HL-60 (cell line): ENCODE results near the gene TRAF1.

ENCODE experiments used
- DNase-seq, 2 experiments: peaks; one replicate each; pipeline ENCODE4 v3.0.0-alpha.2; 2010 to 2020; ENCODE audit warnings: low read depth in 1 of 2, low spot score in 1 of 2
- H3K27ac ChIP-seq: fragments of 250-450 bp; sonication (Bioruptor Pico); replicated peaks from 2 replicates; pipeline ENCODE4 v1.5.1; 2020; ENCODE audit warnings: mild to moderate bottlenecking, moderate library complexity
- H3K27me3 ChIP-seq: fragments of 250-450 bp; sonication (Bioruptor Pico); 2 replicates; pipeline ENCODE4 v1.5.1; 2021; ENCODE audit warnings: mild to moderate bottlenecking, moderate library complexity; ENCODE audit not compliant: insufficient read depth, poor library complexity, severe bottlenecking
- H3K4me3 ChIP-seq: replicated peaks from 2 replicates; pipeline ENCODE4 v1.5.1; 2011; ENCODE audit warnings: mild to moderate bottlenecking, control low read depth, low read length; ENCODE audit not compliant: insufficient read depth
- GABPA ChIP-seq: IDR thresholded peaks from 2 replicates; pipeline ENCODE4 v1.6.1; 2012; ENCODE audit warnings: low read depth
- POLR2AphosphoS5 ChIP-seq: IDR thresholded peaks from 2 replicates; pipeline ENCODE4 v1.6.1; 2012; ENCODE audit warnings: low read depth
- REST ChIP-seq: IDR thresholded peaks from 2 replicates; pipeline ENCODE4 v1.6.1; 2012; ENCODE audit warnings: low read depth; ENCODE audit not compliant: insufficient replicate concordance
- SPI1 ChIP-seq: IDR thresholded peaks from 2 replicates; pipeline ENCODE4 v1.6.1; 2012; ENCODE audit warnings: low read depth, mild to moderate bottlenecking, borderline replicate concordance
- TF ChIP-seq, protein P1 (sequence below): IDR thresholded peaks from one replicate; pipeline ENCODE4 v1.5.1; 2011; ENCODE audit warnings: low read length, control low read depth, inconsistent platforms; ENCODE audit not compliant: insufficient read depth

TRAF1 gene

DNA sequence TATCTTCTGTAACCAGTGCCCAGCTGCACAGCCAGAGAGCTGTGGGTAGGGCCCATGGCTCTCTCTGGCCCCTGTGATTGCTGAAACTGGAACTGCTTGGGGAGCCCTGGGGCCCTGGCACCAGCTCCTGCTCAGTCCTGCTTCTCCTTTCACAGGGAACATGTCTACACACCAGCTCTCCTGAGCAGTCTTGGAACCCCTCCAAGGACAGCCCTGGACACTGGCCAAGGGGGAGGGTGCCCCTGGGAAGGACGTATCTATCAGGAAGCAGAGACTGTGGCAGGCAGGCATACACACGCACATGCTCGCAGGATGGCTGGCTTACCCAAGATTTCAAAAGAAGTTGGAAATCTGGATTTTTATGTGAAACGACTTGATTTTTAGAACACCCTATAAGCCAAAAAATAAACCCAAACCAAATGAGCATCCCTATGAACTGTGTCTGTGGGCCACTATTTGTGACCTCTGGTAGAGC is 8.8 kb upstream of the TRAF1 start:
- DNase-seq, result peak; percentile 85 to 97
- TF ChIP-seq REST, result no peak
- peak; percentile 88 for TF ChIP-seq POLR2AphosphoS5
- TF ChIP-seq, protein P1, sequence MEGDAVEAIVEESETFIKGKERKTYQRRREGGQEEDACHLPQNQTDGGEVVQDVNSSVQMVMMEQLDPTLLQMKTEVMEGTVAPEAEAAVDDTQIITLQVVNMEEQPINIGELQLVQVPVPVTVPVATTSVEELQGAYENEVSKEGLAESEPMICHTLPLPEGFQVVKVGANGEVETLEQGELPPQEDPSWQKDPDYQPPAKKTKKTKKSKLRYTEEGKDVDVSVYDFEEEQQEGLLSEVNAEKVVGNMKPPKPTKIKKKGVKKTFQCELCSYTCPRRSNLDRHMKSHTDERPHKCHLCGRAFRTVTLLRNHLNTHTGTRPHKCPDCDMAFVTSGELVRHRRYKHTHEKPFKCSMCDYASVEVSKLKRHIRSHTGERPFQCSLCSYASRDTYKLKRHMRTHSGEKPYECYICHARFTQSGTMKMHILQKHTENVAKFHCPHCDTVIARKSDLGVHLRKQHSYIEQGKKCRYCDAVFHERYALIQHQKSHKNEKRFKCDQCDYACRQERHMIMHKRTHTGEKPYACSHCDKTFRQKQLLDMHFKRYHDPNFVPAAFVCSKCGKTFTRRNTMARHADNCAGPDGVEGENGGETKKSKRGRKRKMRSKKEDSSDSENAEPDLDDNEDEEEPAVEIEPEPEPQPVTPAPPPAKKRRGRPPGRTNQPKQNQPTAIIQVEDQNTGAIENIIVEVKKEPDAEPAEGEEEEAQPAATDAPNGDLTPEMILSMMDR, result no peak
- no peak for TF ChIP-seq GABPA
- peak; percentile 42; the same call in 1 of the 2 replicates for TF ChIP-seq SPI1
- Histone ChIP-seq H3K27ac (peak overlapping the region; percentile 60), H3K27me3 (no peaks in the 10 kb centered on the region), H3K4me3 (no peak overlapping the region)

DNA sequence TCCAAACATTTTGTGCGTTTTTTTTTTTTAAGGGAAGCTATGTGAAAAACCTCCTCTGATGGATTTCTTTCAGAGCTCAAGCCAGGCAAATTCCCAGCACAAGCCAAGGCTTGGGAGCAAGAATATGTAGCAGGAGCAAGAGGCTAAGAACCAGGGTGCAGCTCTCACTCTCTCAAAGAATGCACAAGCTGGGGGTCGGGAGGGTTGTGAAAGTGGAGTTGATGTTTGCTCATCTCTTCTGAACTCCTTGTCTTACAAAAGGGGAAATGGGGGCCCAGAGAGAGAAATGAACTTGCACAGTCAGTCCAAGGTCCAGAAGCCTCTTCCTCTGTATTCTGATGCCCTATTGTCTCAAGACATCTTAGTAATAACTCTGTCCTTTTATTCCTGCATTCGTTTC is 7.7 kb upstream of the TRAF1 start:
- TF ChIP-seq GABPA, result no peak
- no peak for TF ChIP-seq POLR2AphosphoS5
- peak; percentile 94 for TF ChIP-seq SPI1
- TF ChIP-seq, protein P1, result no peak
- H3K27ac ChIP-seq, result peak overlapping the region; percentile 60
- peak in 1 of 2 experiments; percentile 80 for DNase-seq
- no peaks in the 10 kb centered on the region for H3K27me3 ChIP-seq
- no peak overlapping the region for H3K4me3 ChIP-seq

DNA sequence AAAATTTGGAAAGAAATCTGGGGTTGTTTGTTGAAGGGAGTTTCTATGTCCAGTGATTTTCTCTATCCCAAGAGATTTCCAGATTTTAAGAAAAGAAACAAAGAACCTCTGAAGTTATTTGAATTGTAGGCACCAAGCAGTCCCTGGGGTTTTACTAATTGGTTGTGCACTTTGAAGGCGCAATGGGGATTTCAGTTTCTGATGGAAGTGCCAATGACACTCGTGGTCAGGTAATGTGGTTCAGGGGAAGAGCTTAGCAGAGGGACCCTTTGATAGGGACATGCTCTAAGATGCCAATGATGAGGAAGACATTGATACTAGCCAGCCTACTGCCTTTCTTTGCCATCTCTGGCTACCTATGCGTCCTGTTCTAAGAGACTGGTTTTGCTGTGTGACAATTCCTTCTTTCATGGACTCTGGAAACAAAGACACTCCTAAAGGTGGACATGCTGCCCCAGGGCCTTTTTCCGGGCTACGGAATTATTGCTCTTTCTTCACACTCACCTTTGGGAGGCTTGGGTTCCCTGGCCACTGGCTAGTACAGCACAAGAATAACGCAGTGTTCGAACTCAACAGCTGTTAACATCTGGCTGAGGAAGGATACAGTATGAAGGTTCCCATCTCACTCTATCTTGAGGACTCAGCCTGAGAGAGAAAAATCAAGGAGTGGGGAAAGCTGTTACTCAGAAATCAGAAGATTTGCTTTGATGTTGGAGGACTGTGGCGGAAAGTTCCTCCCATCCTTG is 6.9 kb upstream of the TRAF1 start:
- no peak for TF ChIP-seq REST
- TF ChIP-seq, protein P1, result no peak
- DNase-seq, result no peak
- no peak overlapping the region for H3K4me3 ChIP-seq
- no peaks in the 10 kb centered on the region for H3K27me3 ChIP-seq
- peak overlapping the region; percentile 60; the same call in 1 of the 2 replicates for H3K27ac ChIP-seq
